ENCODE measurements around the gene ZSCAN18.

GRCh38 chr19:58096884-58097283 is 1.1 kb downstream of the ZSCAN18 start:
- TF ChIP-seq CTCF (IDR thresholded peaks at IDR 0.05 in 2 of 3, conservative IDR thresholded peaks at IDR 0.05 in 1 of 3; ENCODE audit: insufficient read depth in 2 of 3, low read depth in 1 of 3, low read length in 3 of 3) (no peak), HMGXB4 (CRISPR knock-in tag; IDR thresholded peaks at IDR 0.05) (no peak), EP300 (IDR thresholded peaks at IDR 0.05; ENCODE audit: low read length) (no peak), ZKSCAN8 (CRISPR knock-in tag; IDR thresholded peaks at IDR 0.05) (no peak), ZNF707 (CRISPR knock-in tag; conservative IDR thresholded peaks at IDR 0.05) (no peak)
